Activated naive CD8-positive, alpha-beta T cell treated with anti-CD3 and anti-CD28 coated beads, Interleukin-2, amount 50 U/mL, for 24 hours (primary cell): Measurements from ENCODE around the gene CCDC85C.

Experiments used
- ATAC-seq: fragments of 150-1000 bp; cut with Tn5 transposase; one replicate; pipeline ENCODE4 v1.10.0; 2021
- DNase-seq: peaks from one replicate; pipeline ENCODE4 v3.0.0; 2021
- H3K27ac Mint-ChIP-seq: one replicate; pipeline ENCODE4 v1.8.0; 2021; ENCODE audit warnings: mild to moderate bottlenecking, mixed read lengths
- H3K27me3 Mint-ChIP-seq: one replicate; pipeline ENCODE4 v1.8.0; 2021; ENCODE audit warnings: mixed read lengths
- H3K36me3 Mint-ChIP-seq: one replicate; pipeline ENCODE4 v1.8.0; 2021; ENCODE audit warnings: low read depth, mixed read lengths
- H3K4me1 Mint-ChIP-seq: one replicate; pipeline ENCODE4 v1.8.0; 2021; ENCODE audit warnings: mixed read lengths
- H3K4me3 Mint-ChIP-seq: one replicate; pipeline ENCODE4 v1.8.0; 2021; ENCODE audit warnings: mild to moderate bottlenecking, moderate library complexity, mixed read lengths
- H3K9me3 Mint-ChIP-seq: one replicate; pipeline ENCODE4 v1.8.0; 2021; ENCODE audit warnings: mixed read lengths

Gene CCDC85C

GRCh38 chr14:99636487-99636886 lies 32.5 kb upstream of the CCDC85C start:
- H3K36me3 Mint-ChIP-seq, result no peaks in the 10 kb centered on the region
- DNase-seq (no peak), ATAC-seq (no peak)
- H3K4me3 Mint-ChIP-seq, result no peak overlapping the region
- peaks cover 2% of the 10 kb centered on the region for H3K27me3 Mint-ChIP-seq
- H3K27ac Mint-ChIP-seq, result no peak overlapping the region
- no peaks in the 10 kb centered on the region for H3K9me3 Mint-ChIP-seq
- no peaks in the 10 kb centered on the region for H3K4me1 Mint-ChIP-seq

- H3K27ac Mint-ChIP-seq, result no peak overlapping the region
- no peak overlapping the region for H3K4me3 Mint-ChIP-seq
- no peaks in the 10 kb centered on the region for H3K9me3 Mint-ChIP-seq
- peaks cover 2% of the 10 kb centered on the region for H3K27me3 Mint-ChIP-seq
- no peaks in the 10 kb centered on the region for H3K4me1 Mint-ChIP-seq
- DNase-seq (no peak), ATAC-seq (no peak)
- no peaks in the 10 kb centered on the region for H3K36me3 Mint-ChIP-seq
These were observed 31.1 kb upstream of the CCDC85C start for GRCh38 chr14:99635116-99635515.

GRCh38 chr14:99634443-99634842 lies 30.4 kb upstream of the CCDC85C start:
- Mint-ChIP-seq H3K27ac (no peak overlapping the region), H3K4me1 (no peaks in the 10 kb centered on the region), H3K36me3 (no peaks in the 10 kb centered on the region), H3K9me3 (no peaks in the 10 kb centered on the region), H3K4me3 (no peak overlapping the region), H3K27me3 (peaks cover 2% of the 10 kb centered on the region)
- DNase-seq (no peak), ATAC-seq (no peak)

- no peak overlapping the region for H3K27ac Mint-ChIP-seq
- ATAC-seq (no peak), DNase-seq (no peak)
- H3K9me3 Mint-ChIP-seq, result no peaks in the 10 kb centered on the region
- H3K4me3 Mint-ChIP-seq, result no peak overlapping the region
- H3K4me1 Mint-ChIP-seq, result no peaks in the 10 kb centered on the region
- H3K27me3 Mint-ChIP-seq, result peaks cover 4% of the 10 kb centered on the region
- no peaks in the 10 kb centered on the region for H3K36me3 Mint-ChIP-seq
These were observed 29.9 kb upstream of the CCDC85C start for GRCh38 chr14:99633918-99634317.

GRCh38 chr14:99633141-99633540 lies 29.1 kb upstream of the CCDC85C start:
- H3K4me1 Mint-ChIP-seq, result no peaks in the 10 kb centered on the region
- peaks cover 4% of the 10 kb centered on the region for H3K27me3 Mint-ChIP-seq
- H3K36me3 Mint-ChIP-seq, result no peaks in the 10 kb centered on the region
- H3K4me3 Mint-ChIP-seq, result no peak overlapping the region
- ATAC-seq (no peak), DNase-seq (no peak)
- no peaks in the 10 kb centered on the region for H3K9me3 Mint-ChIP-seq
- H3K27ac Mint-ChIP-seq, result no peak overlapping the region

- Mint-ChIP-seq H3K27ac (no peak overlapping the region), H3K4me1 (no peaks in the 10 kb centered on the region), H3K36me3 (no peaks in the 10 kb centered on the region)
These were observed 28.5 kb upstream of the CCDC85C start for GRCh38 chr14:99632410-99633035.

GRCh38 chr14:99630202-99630601 lies 26.2 kb upstream of the CCDC85C start:
- no peak for DNase-seq
- no peak overlapping the region for H3K4me3 Mint-ChIP-seq
- no peaks in the 10 kb centered on the region for H3K9me3 Mint-ChIP-seq
- H3K27ac Mint-ChIP-seq, result no peak overlapping the region
- H3K36me3 Mint-ChIP-seq, result no peaks in the 10 kb centered on the region
- H3K27me3 Mint-ChIP-seq, result peaks cover 15% of the 10 kb centered on the region
- no peak for ATAC-seq
- no peaks in the 10 kb centered on the region for H3K4me1 Mint-ChIP-seq

More at GRCh38 chr14:99632410-99633035, 28.5 kb upstream of the CCDC85C start:
- ATAC-seq, result no peak
- DNase-seq, result no peak
- H3K4me3 Mint-ChIP-seq, result no peak overlapping the region
- no peaks in the 10 kb centered on the region for H3K9me3 Mint-ChIP-seq
- H3K27me3 Mint-ChIP-seq, result peaks cover 5% of the 10 kb centered on the region

GRCh38 chr14:99628887-99629618 lies 25.0 kb upstream of the CCDC85C start:
- no peak overlapping the region for H3K27ac Mint-ChIP-seq
- H3K4me3 Mint-ChIP-seq, result no peak overlapping the region
- ATAC-seq (peak; percentile 70), DNase-seq (peak; percentile 71)
- H3K9me3 Mint-ChIP-seq, result no peaks in the 10 kb centered on the region
- no peaks in the 10 kb centered on the region for H3K36me3 Mint-ChIP-seq
- peaks cover 22% of the 10 kb centered on the region for H3K27me3 Mint-ChIP-seq
- no peaks in the 10 kb centered on the region for H3K4me1 Mint-ChIP-seq

- no peak overlapping the region for H3K27ac Mint-ChIP-seq
- H3K4me1 Mint-ChIP-seq, result no peaks in the 10 kb centered on the region
- H3K4me3 Mint-ChIP-seq, result no peak overlapping the region
- peaks cover 28% of the 10 kb centered on the region for H3K27me3 Mint-ChIP-seq
- no peak for ATAC-seq
- H3K9me3 Mint-ChIP-seq, result no peaks in the 10 kb centered on the region
- no peak for DNase-seq
- H3K36me3 Mint-ChIP-seq, result no peaks in the 10 kb centered on the region
These were observed 23.7 kb upstream of the CCDC85C start for GRCh38 chr14:99627510-99628381.

GRCh38 chr14:99627100-99627499 lies 23.1 kb upstream of the CCDC85C start:
- DNase-seq (no peak), ATAC-seq (no peak)
- Mint-ChIP-seq H3K27ac (no peak overlapping the region), H3K9me3 (no peaks in the 10 kb centered on the region), H3K4me1 (no peaks in the 10 kb centered on the region), H3K27me3 (peaks cover 31% of the 10 kb centered on the region), H3K4me3 (no peak overlapping the region), H3K36me3 (no peaks in the 10 kb centered on the region)

- peaks cover 34% of the 10 kb centered on the region for H3K27me3 Mint-ChIP-seq
- DNase-seq, result no peak
- no peaks in the 10 kb centered on the region for H3K4me1 Mint-ChIP-seq
- no peak for ATAC-seq
- H3K9me3 Mint-ChIP-seq, result no peaks in the 10 kb centered on the region
- no peak overlapping the region for H3K27ac Mint-ChIP-seq
- H3K4me3 Mint-ChIP-seq, result no peak overlapping the region
- no peaks in the 10 kb centered on the region for H3K36me3 Mint-ChIP-seq
These were observed 22.1 kb upstream of the CCDC85C start for GRCh38 chr14:99626041-99626648.

GRCh38 chr14:99625476-99625875 lies 21.5 kb upstream of the CCDC85C start:
- Mint-ChIP-seq H3K27me3 (peaks cover 34% of the 10 kb centered on the region), H3K27ac (no peak overlapping the region), H3K4me1 (no peaks in the 10 kb centered on the region), H3K4me3 (no peak overlapping the region), H3K9me3 (no peaks in the 10 kb centered on the region), H3K36me3 (no peaks in the 10 kb centered on the region)
- ATAC-seq (no peak), DNase-seq (no peak)

GRCh38 chr14:99624971-99625370 lies 21.0 kb upstream of the CCDC85C start:
- no peaks in the 10 kb centered on the region for H3K9me3 Mint-ChIP-seq
- no peak overlapping the region for H3K4me3 Mint-ChIP-seq
- H3K36me3 Mint-ChIP-seq, result no peaks in the 10 kb centered on the region
- no peak overlapping the region for H3K27ac Mint-ChIP-seq
- DNase-seq (no peak), ATAC-seq (no peak)
- H3K4me1 Mint-ChIP-seq, result peaks cover under 1% of the 10 kb centered on the region
- H3K27me3 Mint-ChIP-seq, result peaks cover 34% of the 10 kb centered on the region

- no peak for ATAC-seq
- H3K4me1 Mint-ChIP-seq, result peaks cover 2% of the 10 kb centered on the region
- H3K27ac Mint-ChIP-seq, result no peak overlapping the region
- peaks cover 36% of the 10 kb centered on the region for H3K27me3 Mint-ChIP-seq
- H3K4me3 Mint-ChIP-seq, result no peak overlapping the region
- no peak for DNase-seq
- H3K36me3 Mint-ChIP-seq, result no peaks in the 10 kb centered on the region
- H3K9me3 Mint-ChIP-seq, result no peaks in the 10 kb centered on the region
These were observed 20.0 kb upstream of the CCDC85C start for GRCh38 chr14:99624024-99624423.
